ENCODE results near the gene HAT1. TPM values are rescaled to one million over a fixed set of nuclear protein-coding genes. Genes with fewer than 3 reads are reported as not detected.

Gene HAT1
- total and polyA plus RNA-seq, 8 donors: 29.7 to 70.6 (median 58.6) TPM

DNA sequence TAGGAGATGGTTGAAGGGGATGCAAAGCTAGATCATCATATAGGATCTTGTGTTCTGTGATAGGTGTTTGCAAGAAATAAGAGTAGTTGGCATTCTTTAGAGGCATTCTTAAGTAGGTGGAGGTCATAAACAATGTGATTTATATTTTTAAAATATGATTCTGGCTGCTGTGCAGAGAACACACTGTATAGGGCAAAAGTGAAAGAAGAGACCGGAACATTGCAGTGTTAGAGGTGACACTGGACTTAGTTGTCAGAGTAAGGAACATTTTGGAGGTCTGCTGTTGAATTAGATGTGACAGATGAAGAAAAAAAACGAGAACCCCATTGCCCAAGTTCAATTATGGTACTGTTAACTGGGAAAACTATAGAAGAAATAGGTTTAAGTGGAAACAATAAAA is 37.7 kb downstream of the HAT1 start:
- no peaks in the 10 kb centered on the region for H3K9me3 ChIP-seq
- H3K4me3 ChIP-seq: no peak overlapping the region
- no peaks in the 10 kb centered on the region for H3K27me3 ChIP-seq
- ATAC-seq: no peak
- H3K4me1 ChIP-seq: peaks cover 0 to 36% of the 10 kb centered on the region in 2 donors
- DNase-seq: no peak
- no peaks in the 10 kb centered on the region for H3K36me3 ChIP-seq
- intact Hi-C loops (cut with DNase I): no loop called here
- H3K27ac ChIP-seq: no peak overlapping the region
- TF ChIP-seq, protein P1, sequence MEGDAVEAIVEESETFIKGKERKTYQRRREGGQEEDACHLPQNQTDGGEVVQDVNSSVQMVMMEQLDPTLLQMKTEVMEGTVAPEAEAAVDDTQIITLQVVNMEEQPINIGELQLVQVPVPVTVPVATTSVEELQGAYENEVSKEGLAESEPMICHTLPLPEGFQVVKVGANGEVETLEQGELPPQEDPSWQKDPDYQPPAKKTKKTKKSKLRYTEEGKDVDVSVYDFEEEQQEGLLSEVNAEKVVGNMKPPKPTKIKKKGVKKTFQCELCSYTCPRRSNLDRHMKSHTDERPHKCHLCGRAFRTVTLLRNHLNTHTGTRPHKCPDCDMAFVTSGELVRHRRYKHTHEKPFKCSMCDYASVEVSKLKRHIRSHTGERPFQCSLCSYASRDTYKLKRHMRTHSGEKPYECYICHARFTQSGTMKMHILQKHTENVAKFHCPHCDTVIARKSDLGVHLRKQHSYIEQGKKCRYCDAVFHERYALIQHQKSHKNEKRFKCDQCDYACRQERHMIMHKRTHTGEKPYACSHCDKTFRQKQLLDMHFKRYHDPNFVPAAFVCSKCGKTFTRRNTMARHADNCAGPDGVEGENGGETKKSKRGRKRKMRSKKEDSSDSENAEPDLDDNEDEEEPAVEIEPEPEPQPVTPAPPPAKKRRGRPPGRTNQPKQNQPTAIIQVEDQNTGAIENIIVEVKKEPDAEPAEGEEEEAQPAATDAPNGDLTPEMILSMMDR (IDR thresholded peaks at IDR 0.05): no peak

DNA sequence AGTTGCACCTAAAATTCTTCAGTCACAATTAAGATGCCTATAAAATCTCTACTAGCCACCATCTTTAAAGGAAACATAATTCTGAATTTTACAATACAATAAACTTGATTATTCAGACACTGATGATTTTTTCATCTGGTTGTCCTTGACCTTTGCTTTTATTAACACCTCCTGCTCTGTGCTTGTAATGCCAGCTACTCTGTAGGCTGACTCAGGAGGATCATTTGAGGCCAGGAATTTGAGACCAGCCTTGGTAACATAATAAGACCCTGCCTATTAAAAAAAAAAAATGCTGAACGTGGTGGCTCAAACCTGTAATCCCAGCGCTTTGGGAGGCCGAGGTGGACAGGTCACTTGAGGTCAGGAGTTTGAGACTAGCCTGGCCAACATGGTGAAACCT is 38.3 kb downstream of the HAT1 start:
- DNase-seq: no peak
- TF ChIP-seq, protein P1 (IDR thresholded peaks at IDR 0.05): no peak
- H3K27ac ChIP-seq: no peak overlapping the region
- peaks cover 0 to 30% of the 10 kb centered on the region in 2 donors for H3K4me1 ChIP-seq
- ATAC-seq: no peak
- peaks cover 0 to under 1% of the 10 kb centered on the region in 2 donors for H3K36me3 ChIP-seq
- H3K27me3 ChIP-seq: no peaks in the 10 kb centered on the region
- no peaks in the 10 kb centered on the region for H3K9me3 ChIP-seq
- intact Hi-C loops (cut with DNase I): no loop called here
- H3K4me3 ChIP-seq: no peak overlapping the region

DNA sequence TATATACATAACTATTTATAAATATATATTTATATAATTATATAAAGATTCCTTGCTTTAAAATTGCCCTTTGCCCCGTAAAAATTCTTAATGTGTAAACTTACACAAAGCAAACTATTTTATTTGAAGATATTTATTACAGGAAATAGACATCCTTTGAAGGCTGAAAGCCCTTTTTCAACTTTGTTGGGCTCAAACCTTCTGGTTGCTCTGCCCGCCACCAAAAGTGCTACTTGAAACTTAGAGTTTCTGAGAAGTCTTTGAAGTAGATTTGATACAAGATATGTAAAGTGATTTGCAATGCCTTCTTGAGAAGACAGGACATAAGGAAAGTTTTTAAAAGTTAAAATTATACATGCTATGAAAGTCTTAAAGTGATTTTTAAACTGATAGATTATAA is 40.9 kb downstream of the HAT1 start:
- Histone ChIP-seq H3K36me3 (peaks cover 0 to 24% of the 10 kb centered on the region in 2 donors), H3K27ac (no peak overlapping the region), H3K27me3 (no peaks in the 10 kb centered on the region), H3K4me1 (peaks cover 0 to 11% of the 10 kb centered on the region in 2 donors), H3K9me3 (no peaks in the 10 kb centered on the region), H3K4me3 (no peak overlapping the region)
- DNase-seq: peak in 1 of 4 donors; percentile 10
- intact Hi-C loops (cut with DNase I): no loop called here
- no peak for ATAC-seq
- TF ChIP-seq, protein P1 (IDR thresholded peaks at IDR 0.05): no peak

DNA sequence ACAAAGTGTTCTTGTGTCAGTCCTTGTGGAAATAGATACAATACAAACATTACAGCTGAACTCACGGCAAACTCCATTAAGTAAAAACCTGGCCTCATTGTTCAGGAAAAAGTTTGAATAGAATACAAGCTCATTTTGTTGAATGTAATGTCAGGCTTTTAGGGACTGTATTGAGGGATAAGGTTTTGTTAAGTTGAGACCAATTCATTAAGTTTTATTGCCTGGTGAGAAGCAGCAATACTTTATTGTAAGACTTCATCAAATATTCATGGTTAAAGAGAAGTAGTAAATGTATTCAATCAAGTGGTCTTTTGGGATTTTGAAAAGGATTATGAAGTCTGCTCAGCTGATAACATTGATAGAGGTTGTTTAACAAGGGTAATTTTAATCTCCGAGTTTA is 42.0 kb downstream of the HAT1 start:
- no peak for DNase-seq
- Histone ChIP-seq H3K27me3 (no peaks in the 10 kb centered on the region), H3K4me1 (no peaks in the 10 kb centered on the region), H3K4me3 (no peak overlapping the region), H3K27ac (no peak overlapping the region), H3K9me3 (no peaks in the 10 kb centered on the region), H3K36me3 (peaks cover 0 to 33% of the 10 kb centered on the region in 2 donors)
- ATAC-seq: no peak
- intact Hi-C loops (cut with DNase I): no loop called here
- TF ChIP-seq, protein P1 (IDR thresholded peaks at IDR 0.05): no peak

DNA sequence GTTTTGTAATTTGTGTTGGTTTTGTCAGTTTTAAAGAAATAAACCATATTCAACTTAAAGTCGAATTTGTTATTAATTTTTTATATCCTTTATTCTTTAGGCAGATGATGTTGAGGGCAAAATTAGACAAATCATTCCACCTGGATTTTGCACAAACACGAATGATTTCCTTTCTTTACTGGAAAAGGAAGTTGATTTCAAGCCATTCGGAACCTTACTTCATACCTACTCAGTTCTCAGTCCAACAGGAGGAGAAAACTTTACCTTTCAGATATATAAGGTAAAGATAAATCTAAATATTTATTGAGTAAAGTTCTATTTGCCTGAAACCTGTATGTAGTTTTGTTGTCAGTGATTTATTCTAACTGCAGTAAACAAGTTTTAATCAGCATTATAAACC is 43.0 kb downstream of the HAT1 start:
- H3K4me3 ChIP-seq: no peak overlapping the region
- TF ChIP-seq, protein P1 (IDR thresholded peaks at IDR 0.05): no peak
- H3K9me3 ChIP-seq: no peaks in the 10 kb centered on the region
- H3K36me3 ChIP-seq: peaks cover 0 to 33% of the 10 kb centered on the region in 2 donors
- intact Hi-C loops (cut with DNase I): no loop called here
- no peaks in the 10 kb centered on the region for H3K4me1 ChIP-seq
- no peak for DNase-seq
- ATAC-seq: no peak
- no peak overlapping the region for H3K27ac ChIP-seq
- H3K27me3 ChIP-seq: no peaks in the 10 kb centered on the region

Data from left lung (tissue), 10 donors.